ENCODE measurements around the gene PTPRE.

DNA sequence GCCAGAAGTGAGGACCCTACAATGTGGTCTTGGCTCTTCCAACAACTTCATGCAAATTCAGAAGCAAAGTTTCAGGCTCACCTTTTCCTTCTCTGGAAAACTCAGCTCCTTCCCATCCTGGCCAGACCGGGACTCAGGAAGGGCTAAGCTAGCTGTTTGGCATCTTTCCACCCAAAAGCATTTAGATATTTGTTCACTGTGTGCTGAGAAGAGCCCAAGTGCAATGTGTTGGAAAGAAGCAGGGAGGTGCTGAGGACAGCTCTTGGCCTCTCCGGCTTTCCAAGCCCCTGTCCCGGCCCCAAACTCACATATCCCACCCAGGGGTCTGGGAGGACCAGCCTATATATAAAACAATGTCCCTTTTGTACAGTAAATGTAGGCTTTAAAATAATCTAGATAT is 174.8 kb downstream of the PTPRE start:
- TF ChIP-seq JUND (IDR thresholded peaks at IDR 0.05; ENCODE audit: low read depth, low read length) (no peak), TCF3 (IDR thresholded peaks at IDR 0.05; ENCODE audit: borderline replicate concordance, insufficient read depth, low read depth, low read length) (no peak), POLR2AphosphoS5 (IDR thresholded peaks at IDR 0.05; ENCODE audit: low read length) (no peak), NFXL1 (IDR thresholded peaks at IDR 0.05; ENCODE audit: borderline replicate concordance) (no peak), SP1 (IDR thresholded peaks at IDR 0.05; ENCODE audit: low read depth, low read length) (no peak), USF2 (IDR thresholded peaks at IDR 0.05; ENCODE audit: borderline replicate concordance, low read depth, low read length) (no peak)
- TF ChIP-seq, protein P1, sequence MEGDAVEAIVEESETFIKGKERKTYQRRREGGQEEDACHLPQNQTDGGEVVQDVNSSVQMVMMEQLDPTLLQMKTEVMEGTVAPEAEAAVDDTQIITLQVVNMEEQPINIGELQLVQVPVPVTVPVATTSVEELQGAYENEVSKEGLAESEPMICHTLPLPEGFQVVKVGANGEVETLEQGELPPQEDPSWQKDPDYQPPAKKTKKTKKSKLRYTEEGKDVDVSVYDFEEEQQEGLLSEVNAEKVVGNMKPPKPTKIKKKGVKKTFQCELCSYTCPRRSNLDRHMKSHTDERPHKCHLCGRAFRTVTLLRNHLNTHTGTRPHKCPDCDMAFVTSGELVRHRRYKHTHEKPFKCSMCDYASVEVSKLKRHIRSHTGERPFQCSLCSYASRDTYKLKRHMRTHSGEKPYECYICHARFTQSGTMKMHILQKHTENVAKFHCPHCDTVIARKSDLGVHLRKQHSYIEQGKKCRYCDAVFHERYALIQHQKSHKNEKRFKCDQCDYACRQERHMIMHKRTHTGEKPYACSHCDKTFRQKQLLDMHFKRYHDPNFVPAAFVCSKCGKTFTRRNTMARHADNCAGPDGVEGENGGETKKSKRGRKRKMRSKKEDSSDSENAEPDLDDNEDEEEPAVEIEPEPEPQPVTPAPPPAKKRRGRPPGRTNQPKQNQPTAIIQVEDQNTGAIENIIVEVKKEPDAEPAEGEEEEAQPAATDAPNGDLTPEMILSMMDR (IDR thresholded peaks at IDR 0.05 in 2 of 3, conservative IDR thresholded peaks at IDR 0.05 in 1 of 3; ENCODE audit: control insufficient read depth in 2 of 3, extremely low read depth in 1 of 3, insufficient read depth in 1 of 3, low read depth in 3 of 3, low read length in 3 of 3), result no peak
- TF ChIP-seq, protein P2, sequence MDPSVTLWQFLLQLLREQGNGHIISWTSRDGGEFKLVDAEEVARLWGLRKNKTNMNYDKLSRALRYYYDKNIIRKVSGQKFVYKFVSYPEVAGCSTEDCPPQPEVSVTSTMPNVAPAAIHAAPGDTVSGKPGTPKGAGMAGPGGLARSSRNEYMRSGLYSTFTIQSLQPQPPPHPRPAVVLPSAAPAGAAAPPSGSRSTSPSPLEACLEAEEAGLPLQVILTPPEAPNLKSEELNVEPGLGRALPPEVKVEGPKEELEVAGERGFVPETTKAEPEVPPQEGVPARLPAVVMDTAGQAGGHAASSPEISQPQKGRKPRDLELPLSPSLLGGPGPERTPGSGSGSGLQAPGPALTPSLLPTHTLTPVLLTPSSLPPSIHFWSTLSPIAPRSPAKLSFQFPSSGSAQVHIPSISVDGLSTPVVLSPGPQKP (IDR thresholded peaks at IDR 0.05; ENCODE audit: low read depth, low read length), result no peak
